ENCODE data around the gene VSTM4. TPM values are rescaled to one million over a fixed set of nuclear protein-coding genes. Genes with fewer than 3 reads are reported as not detected.

VSTM4 gene
- total RNA-seq, 1 donor from 2014 or later: 0.70 TPM

- no peak for TF ChIP-seq CTCF (IDR thresholded peaks at IDR 0.05)
- peaks cover 22% of the 10 kb centered on the region for H3K27me3 Mint-ChIP-seq (ENCODE audit: unreplicated experiment)
- DNase-seq (ENCODE audit: extremely low spot score, unreplicated experiment): no peak
- no peak overlapping the region for H3K4me3 Mint-ChIP-seq (ENCODE audit: unreplicated experiment)
- no peaks in the 10 kb centered on the region for H3K9me3 Mint-ChIP-seq (ENCODE audit: unreplicated experiment)
- H3K27ac Mint-ChIP-seq (ENCODE audit: unreplicated experiment): no peak overlapping the region
- H3K36me3 Mint-ChIP-seq (ENCODE audit: unreplicated experiment): no peaks in the 10 kb centered on the region
- H3K4me1 Mint-ChIP-seq (ENCODE audit: unreplicated experiment): no peaks in the 10 kb centered on the region
Measured at GRCh38 chr10:49162063-49162462, 46.7 kb upstream of the VSTM4 start.

GRCh38 chr10:49161411-49161997 is 46.2 kb upstream of the VSTM4 start:
- no peaks in the 10 kb centered on the region for H3K4me1 Mint-ChIP-seq (ENCODE audit: unreplicated experiment)
- peak; percentile 41 for TF ChIP-seq CTCF (IDR thresholded peaks at IDR 0.05)
- peaks cover 24% of the 10 kb centered on the region for H3K27me3 Mint-ChIP-seq (ENCODE audit: unreplicated experiment)
- no peak overlapping the region for H3K27ac Mint-ChIP-seq (ENCODE audit: unreplicated experiment)
- no peaks in the 10 kb centered on the region for H3K36me3 Mint-ChIP-seq (ENCODE audit: unreplicated experiment)
- no peak overlapping the region for H3K4me3 Mint-ChIP-seq (ENCODE audit: unreplicated experiment)
- H3K9me3 Mint-ChIP-seq (ENCODE audit: unreplicated experiment): no peaks in the 10 kb centered on the region
- DNase-seq (ENCODE audit: extremely low spot score, unreplicated experiment): peak; percentile 66

- Mint-ChIP-seq H3K36me3 (ENCODE audit: unreplicated experiment) (no peaks in the 10 kb centered on the region), H3K27ac (ENCODE audit: unreplicated experiment) (no peak overlapping the region), H3K4me1 (ENCODE audit: unreplicated experiment) (no peaks in the 10 kb centered on the region), H3K27me3 (ENCODE audit: unreplicated experiment) (peaks cover 26% of the 10 kb centered on the region), H3K9me3 (ENCODE audit: unreplicated experiment) (no peaks in the 10 kb centered on the region), H3K4me3 (ENCODE audit: unreplicated experiment) (no peak overlapping the region)
- TF ChIP-seq CTCF (IDR thresholded peaks at IDR 0.05): no peak
- DNase-seq (ENCODE audit: extremely low spot score, unreplicated experiment): peak; percentile 49
Measured at GRCh38 chr10:49160814-49161213, 45.5 kb upstream of the VSTM4 start.

GRCh38 chr10:49160110-49160509 is 44.8 kb upstream of the VSTM4 start:
- Mint-ChIP-seq H3K27me3 (ENCODE audit: unreplicated experiment) (peaks cover 26% of the 10 kb centered on the region), H3K9me3 (ENCODE audit: unreplicated experiment) (no peaks in the 10 kb centered on the region), H3K27ac (ENCODE audit: unreplicated experiment) (no peak overlapping the region), H3K4me1 (ENCODE audit: unreplicated experiment) (no peaks in the 10 kb centered on the region), H3K36me3 (ENCODE audit: unreplicated experiment) (no peaks in the 10 kb centered on the region), H3K4me3 (ENCODE audit: unreplicated experiment) (no peak overlapping the region)
- DNase-seq (ENCODE audit: extremely low spot score, unreplicated experiment): no peak
- TF ChIP-seq CTCF (IDR thresholded peaks at IDR 0.05): no peak

GRCh38 chr10:49158915-49159314 is 43.6 kb upstream of the VSTM4 start:
- Mint-ChIP-seq H3K27ac (ENCODE audit: unreplicated experiment) (no peak overlapping the region), H3K9me3 (ENCODE audit: unreplicated experiment) (no peaks in the 10 kb centered on the region), H3K27me3 (ENCODE audit: unreplicated experiment) (peaks cover 26% of the 10 kb centered on the region), H3K36me3 (ENCODE audit: unreplicated experiment) (no peaks in the 10 kb centered on the region), H3K4me1 (ENCODE audit: unreplicated experiment) (no peaks in the 10 kb centered on the region), H3K4me3 (ENCODE audit: unreplicated experiment) (no peak overlapping the region)
- no peak for TF ChIP-seq CTCF (IDR thresholded peaks at IDR 0.05)
- no peak for DNase-seq (ENCODE audit: extremely low spot score, unreplicated experiment)

All from osteocyte (in vitro differentiated cells).